Adrenal gland (tissue), 12 donors: Measurements from ENCODE around the gene EDN2. TPM values are rescaled to one million over a fixed set of nuclear protein-coding genes. Genes with fewer than 3 reads are reported as not detected.
A peak's percentile ranks its signal among the peaks of the same experiment; 100 is the strongest.

Experiments
- DNase-seq, 7 donors: peaks; one replicate each; pipeline ENCODE4 v3.0.0-alpha.2; 2019 to 2020
- H3K27ac ChIP-seq, 5 donors: fragments of 200-600 bp; sonication (generic) in 4 of 5; 1 replicate in 3 of 5; 2 replicates in 2 of 5; pipeline versions ENCODE4 v1.5.1 to v1.8.0; 2016 to 2020; ENCODE audit warnings: mild to moderate bottlenecking in 1 of 5
- H3K27me3 ChIP-seq: fragments of 200-600 bp; 2 replicates; pipeline ENCODE4 v1.8.0; 2021
- H3K36me3 ChIP-seq, 2 donors: fragments of 200-600 bp; replicated peaks in 1 of 2; 1 replicate in 1 of 2; 2 replicates in 1 of 2; pipeline versions ENCODE4 v1.5.1 to v1.8.0; 2018 to 2022
- H3K4me1 ChIP-seq, 2 donors: fragments of 200-600 bp; replicated peaks in 1 of 2; 1 replicate in 1 of 2; 2 replicates in 1 of 2; pipeline versions ENCODE4 v1.5.1 to v1.8.0; 2018 to 2021
- H3K4me3 ChIP-seq, 4 donors: fragments of 200-600 bp; sonication (generic) in 3 of 4; one replicate each; pipeline ENCODE4 v1.5.1; 2016 to 2018
- H3K9me3 ChIP-seq, 3 donors: fragments of 200-600 bp; sonication (generic) in 1 of 3; replicated peaks in 1 of 3; 1 replicate in 2 of 3; 2 replicates in 1 of 3; pipeline versions ENCODE4 v1.5.1 to v1.8.0; 2016 to 2021
- POLR2A ChIP-seq, 2 donors: fragments of 450-650 bp; IDR thresholded peaks; one replicate each; pipeline ENCODE4 v1.6.1; 2017; ENCODE audit warnings: antibody characterized with exemption in 2 of 2, mild to moderate bottlenecking in 2 of 2, moderate library complexity in 1 of 2
- WGBS, 4 donors: extraction: QIAGEN DNeasy Blood & Tissue Kit in 2 of 4; methylation state at CpG; one replicate each; pipeline versions ENCODE4 v1.1.5 to v1.1.7; 2013 to 2017; 5-methylcytosine and 5-hydroxymethylcytosine counted together
- intact Hi-C, 2 donors: fragments of 100-400 bp; cut with DNase I; formaldehyde crosslinking; loops; one replicate each; pipeline versions ENCODE4 v1.14.1 to v1.15.0; 2022 to 2023
- polyA plus RNA-seq, 3 donors: library from polyadenylated mRNA; stranded (reverse); fragments of 200-250 nt in 2 of 3; fragments of 350-450 nt in 1 of 3; fragmentation: Illumina TruSeq in 1 of 3; extraction: RNeasy Lipid Tissue Mini Kit (QIAGEN cat#74804) in 1 of 3; gene quantifications; one replicate each; pipeline ENCODE4 v1.2.3, GENCODE V29; 2013 to 2014
- total RNA-seq, 9 donors: library from RNA; depleted of rRNA in 4 of 9; stranded (reverse); fragments of >200 nt in 4 of 9; fragments of 120-200 nt in 1 of 9; fragmentation: NEBNext Ultra II Directional in 1 of 9; extraction: Animal tissue kit (Norgen Biotek cat#: 25700) in 1 of 9; gene quantifications; one replicate each; pipeline versions ENCODE4 v1.1.0 to v1.2.4, GENCODE V29; 2013 to 2023
- TF ChIP-seq, protein P1 (sequence below), 6 experiments: fragments of 450-650 bp in 4 of 6; fragments of 200-600 bp in 2 of 6; sonication (generic) in 1 of 6; IDR thresholded peaks; 1 replicate in 5 of 6; 2 replicates in 1 of 6; pipeline versions ENCODE4 v1.5.1 to v1.8.0; 2016 to 2021; ENCODE audit warnings: antibody characterized with exemption in 6 of 6, mild to moderate bottlenecking in 2 of 6, moderate library complexity in 1 of 6
- donor health status: healthy with polysubstance abuse.
- donor health status: Bipolar disorder and iron deficiency.
- donor health status: DM: yes; HTN: yes; CAD: no.
- donor health status: DM: no; HTN: no; CAD: no.
- donor health status: DM: no; HTN: no; CAD: no.
- donor health status: DM: yes; HTN: yes; CAD: no.

EDN2 gene
- total and polyA plus RNA-seq, 12 donors: 0.07 to 0.39 TPM; not detected in 10

DNA sequence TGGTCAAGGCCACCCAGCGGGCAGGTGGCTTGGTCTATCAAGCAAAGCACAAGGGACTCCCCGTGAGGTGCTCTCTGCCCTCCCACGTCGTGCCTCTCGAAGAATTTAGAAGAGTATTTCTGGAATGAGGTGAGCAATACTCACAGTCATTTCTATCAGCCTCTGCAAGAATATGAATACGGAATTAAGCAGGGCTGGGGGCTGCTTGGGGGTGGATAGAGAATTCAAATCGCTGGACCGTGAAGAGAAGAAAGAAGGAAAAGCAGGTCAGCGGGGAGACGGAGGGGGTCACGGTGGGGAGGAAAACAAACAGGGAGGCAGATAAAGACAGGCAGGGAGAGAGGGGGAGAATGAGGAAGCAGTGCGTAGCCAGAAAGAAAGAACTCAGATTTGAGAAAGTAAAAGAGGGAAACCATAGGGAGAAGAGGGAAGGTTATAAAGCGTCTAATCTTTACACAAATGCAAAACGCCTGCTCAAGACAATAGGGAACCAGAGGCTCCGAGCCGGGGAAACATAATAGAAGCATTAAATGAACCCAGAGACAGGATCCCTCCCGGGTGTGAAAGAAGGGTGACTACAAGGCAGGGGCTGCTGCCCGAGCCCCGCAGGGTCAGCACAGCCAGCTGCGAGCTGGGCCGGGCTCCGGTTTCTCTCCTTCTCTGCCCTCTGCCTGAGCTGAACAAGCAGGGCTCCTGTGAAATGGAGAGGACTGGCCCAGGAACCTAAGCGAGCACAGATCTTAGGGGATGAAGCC lies 2.1 kb upstream of the EDN2 start:
- peak in 1 of 7 donors; percentile 41 for DNase-seq
- H3K9me3 ChIP-seq: no peaks in the 10 kb centered on the region
- H3K4me1 ChIP-seq: peaks cover 21 to 44% of the 10 kb centered on the region in 2 donors
- peak overlapping the region in 1 of 5 donors; percentile 9 for H3K27ac ChIP-seq
- H3K36me3 ChIP-seq: no peaks in the 10 kb centered on the region
- no peaks in the 10 kb centered on the region for H3K27me3 ChIP-seq
- TF ChIP-seq, protein P1, sequence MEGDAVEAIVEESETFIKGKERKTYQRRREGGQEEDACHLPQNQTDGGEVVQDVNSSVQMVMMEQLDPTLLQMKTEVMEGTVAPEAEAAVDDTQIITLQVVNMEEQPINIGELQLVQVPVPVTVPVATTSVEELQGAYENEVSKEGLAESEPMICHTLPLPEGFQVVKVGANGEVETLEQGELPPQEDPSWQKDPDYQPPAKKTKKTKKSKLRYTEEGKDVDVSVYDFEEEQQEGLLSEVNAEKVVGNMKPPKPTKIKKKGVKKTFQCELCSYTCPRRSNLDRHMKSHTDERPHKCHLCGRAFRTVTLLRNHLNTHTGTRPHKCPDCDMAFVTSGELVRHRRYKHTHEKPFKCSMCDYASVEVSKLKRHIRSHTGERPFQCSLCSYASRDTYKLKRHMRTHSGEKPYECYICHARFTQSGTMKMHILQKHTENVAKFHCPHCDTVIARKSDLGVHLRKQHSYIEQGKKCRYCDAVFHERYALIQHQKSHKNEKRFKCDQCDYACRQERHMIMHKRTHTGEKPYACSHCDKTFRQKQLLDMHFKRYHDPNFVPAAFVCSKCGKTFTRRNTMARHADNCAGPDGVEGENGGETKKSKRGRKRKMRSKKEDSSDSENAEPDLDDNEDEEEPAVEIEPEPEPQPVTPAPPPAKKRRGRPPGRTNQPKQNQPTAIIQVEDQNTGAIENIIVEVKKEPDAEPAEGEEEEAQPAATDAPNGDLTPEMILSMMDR (IDR thresholded peaks at IDR 0.05): no peak
- TF ChIP-seq POLR2A (IDR thresholded peaks at IDR 0.05): no peak
- 52 to 57% (median 56%) methylated on average over 20 to 23 of the region's 23 CpGs for WGBS, 4 donors
- H3K4me3 ChIP-seq: no peak overlapping the region
- intact Hi-C loops: no loop called here

DNA sequence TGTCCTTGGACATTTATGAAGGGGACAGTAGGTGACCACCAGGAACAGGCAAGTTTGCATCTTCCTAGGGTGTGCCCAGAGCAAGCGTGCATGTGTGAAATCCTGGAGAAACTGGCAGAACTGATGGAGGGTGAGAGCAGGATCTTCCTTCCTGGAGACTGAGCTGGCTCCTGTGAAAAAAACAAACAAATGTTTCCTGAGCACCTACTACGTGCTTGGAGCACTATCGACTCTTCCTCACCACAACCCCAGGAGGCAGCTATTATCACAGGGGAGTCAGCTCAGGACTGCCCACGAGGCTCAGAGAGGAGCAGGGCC lies 1.5 kb upstream of the EDN2 start:
- intact Hi-C loops: no loop called here
- Histone ChIP-seq H3K4me1 (peaks cover 21 to 44% of the 10 kb centered on the region in 2 donors), H3K36me3 (no peaks in the 10 kb centered on the region), H3K27ac (no peak overlapping the region), H3K27me3 (no peaks in the 10 kb centered on the region), H3K4me3 (no peak overlapping the region), H3K9me3 (no peaks in the 10 kb centered on the region)
- DNase-seq: no peak
- TF ChIP-seq, protein P1 (IDR thresholded peaks at IDR 0.05): no peak
- TF ChIP-seq POLR2A (IDR thresholded peaks at IDR 0.05): no peak
- WGBS, 4 donors: 28 to 67% (median 54%) methylated on average over 3 to 4 of the region's 4 CpGs

DNA sequence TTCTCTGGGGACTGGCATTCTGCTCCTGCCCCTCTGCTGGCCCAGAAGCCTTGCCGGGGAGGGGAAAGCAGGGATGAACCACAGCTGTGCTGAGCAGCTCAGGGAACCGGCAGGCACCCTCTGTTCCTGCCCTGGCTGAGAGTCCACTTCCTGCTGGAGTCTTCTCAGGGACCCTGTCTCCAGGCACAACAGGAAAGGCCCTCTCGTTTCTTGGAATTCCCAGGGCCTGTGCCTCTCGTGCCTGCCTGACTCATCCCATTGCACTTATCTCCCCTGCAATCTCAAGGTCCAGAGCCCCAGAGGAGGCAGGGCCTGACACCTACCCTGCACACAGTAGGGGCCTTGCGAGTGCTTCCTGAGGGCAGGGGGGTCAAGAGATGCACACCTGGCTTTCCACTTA lies 1.1 kb upstream of the EDN2 start:
- Histone ChIP-seq H3K36me3 (no peaks in the 10 kb centered on the region), H3K27me3 (no peaks in the 10 kb centered on the region), H3K9me3 (no peaks in the 10 kb centered on the region), H3K4me1 (peaks cover 21 to 44% of the 10 kb centered on the region in 2 donors), H3K4me3 (no peak overlapping the region), H3K27ac (no peak overlapping the region)
- intact Hi-C loops: no loop called here
- no peak for TF ChIP-seq POLR2A (IDR thresholded peaks at IDR 0.05)
- TF ChIP-seq, protein P1 (IDR thresholded peaks at IDR 0.05): no peak
- WGBS, 4 donors: 26 to 45% (median 38%) methylated on average over 1 to 5 of the region's 5 CpGs
- DNase-seq: peak in 3 of 7 donors; percentile 59 to 72 (median 66)

DNA sequence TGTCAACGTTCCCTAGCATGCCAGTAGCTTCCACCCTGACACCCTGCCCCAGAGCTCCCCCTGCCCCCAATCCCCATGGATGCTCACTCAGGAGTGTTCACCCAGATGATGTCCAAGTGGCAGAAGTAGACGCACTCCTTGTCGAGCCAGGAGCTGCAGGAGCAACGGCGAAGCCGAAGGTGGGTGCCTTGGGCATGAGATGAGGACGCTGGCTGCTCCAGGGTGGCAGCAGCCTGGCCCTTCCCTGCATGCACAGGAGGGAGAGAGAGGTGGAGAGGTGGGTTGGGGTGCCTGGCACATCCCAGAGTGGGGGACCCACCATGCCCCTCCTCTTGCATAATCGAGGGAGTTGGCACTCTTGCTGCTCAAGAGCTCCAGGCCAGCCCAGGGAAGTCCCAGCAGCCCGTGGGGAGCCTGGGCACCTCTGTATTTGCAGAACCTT lies 502 bp downstream of the EDN2 start:
- 67 to 76% (median 73%) methylated on average over 8 to 9 of the region's 9 CpGs for WGBS, 4 donors
- Histone ChIP-seq H3K4me3 (no peak overlapping the region), H3K9me3 (no peaks in the 10 kb centered on the region), H3K27ac (no peak overlapping the region), H3K4me1 (peaks cover 21 to 46% of the 10 kb centered on the region in 2 donors), H3K27me3 (no peaks in the 10 kb centered on the region), H3K36me3 (no peaks in the 10 kb centered on the region)
- intact Hi-C loops: no loop called here
- no peak for DNase-seq
- TF ChIP-seq POLR2A (IDR thresholded peaks at IDR 0.05): no peak
- TF ChIP-seq, protein P1 (IDR thresholded peaks at IDR 0.05): no peak
